ENCODE measurements around the gene GALNT17. TPM values are rescaled to one million over a fixed set of nuclear protein-coding genes. Genes with fewer than 3 reads are reported as not detected.

The GALNT17 gene
- total RNA-seq, 1 donor, result not detected

- no peaks in the 10 kb centered on the region for H3K27me3 ChIP-seq (ENCODE audit: insufficient read depth, low read length)
- no peaks in the 10 kb centered on the region for H3K4me1 ChIP-seq (ENCODE audit: insufficient read depth, low read length)
- no peaks in the 10 kb centered on the region for H3K9me3 ChIP-seq (ENCODE audit: low read depth, low read length)
- H3K4me3 ChIP-seq (ENCODE audit: low read length), result no peak overlapping the region
Measured at GRCh38 chr7:71424166-71425035, 292.5 kb downstream of the GALNT17 start.

GRCh38 chr7:71429083-71429482 lies 297.1 kb downstream of the GALNT17 start:
- H3K27me3 ChIP-seq (ENCODE audit: insufficient read depth, low read length), result no peaks in the 10 kb centered on the region
- no peak overlapping the region for H3K4me3 ChIP-seq (ENCODE audit: low read length)
- no peaks in the 10 kb centered on the region for H3K4me1 ChIP-seq (ENCODE audit: insufficient read depth, low read length)
- no peaks in the 10 kb centered on the region for H3K9me3 ChIP-seq (ENCODE audit: low read depth, low read length)

DNA sequence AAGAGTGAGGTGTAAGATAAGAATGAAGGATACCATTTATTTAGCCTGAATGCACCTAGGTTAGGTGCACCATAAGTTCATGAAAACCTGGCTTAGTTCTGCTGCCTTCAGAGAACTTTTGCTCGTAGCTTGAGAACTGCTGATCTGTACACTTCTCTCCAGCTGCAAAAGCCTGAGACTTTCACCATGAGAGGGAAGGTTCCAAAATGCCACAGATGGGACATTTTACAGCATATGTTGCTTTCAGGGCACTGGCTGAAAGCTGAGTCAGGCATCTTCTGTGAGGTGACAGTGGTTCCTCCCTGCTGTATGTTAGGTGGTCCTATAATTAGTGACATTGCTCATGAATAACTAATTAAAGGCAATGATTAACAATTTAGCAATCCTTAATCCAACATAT lies 298.3 kb downstream of the GALNT17 start:
- Histone ChIP-seq H3K4me1 (ENCODE audit: insufficient read depth, low read length) (no peaks in the 10 kb centered on the region), H3K9me3 (ENCODE audit: low read depth, low read length) (no peaks in the 10 kb centered on the region), H3K4me3 (ENCODE audit: low read length) (no peak overlapping the region), H3K27me3 (ENCODE audit: insufficient read depth, low read length) (no peaks in the 10 kb centered on the region)

GRCh38 chr7:71439321-71439720 lies 307.4 kb downstream of the GALNT17 start:
- no peaks in the 10 kb centered on the region for H3K9me3 ChIP-seq (ENCODE audit: low read depth, low read length)

GRCh38 chr7:71442492-71443190 lies 310.7 kb downstream of the GALNT17 start:
- H3K4me3 ChIP-seq (ENCODE audit: low read length), result no peak overlapping the region
- no peaks in the 10 kb centered on the region for H3K27me3 ChIP-seq (ENCODE audit: insufficient read depth, low read length)
- no peaks in the 10 kb centered on the region for H3K4me1 ChIP-seq (ENCODE audit: insufficient read depth, low read length)
- H3K9me3 ChIP-seq (ENCODE audit: low read depth, low read length), result no peaks in the 10 kb centered on the region

More at GRCh38 chr7:71439321-71439720, 307.4 kb downstream of the GALNT17 start:
- H3K27me3 ChIP-seq (ENCODE audit: insufficient read depth, low read length), result no peaks in the 10 kb centered on the region
- no peaks in the 10 kb centered on the region for H3K4me1 ChIP-seq (ENCODE audit: insufficient read depth, low read length)
- H3K4me3 ChIP-seq (ENCODE audit: low read length), result no peak overlapping the region

GRCh38 chr7:71443191-71443530 lies 311.2 kb downstream of the GALNT17 start:
- no peaks in the 10 kb centered on the region for H3K27me3 ChIP-seq (ENCODE audit: insufficient read depth, low read length)
- H3K4me3 ChIP-seq (ENCODE audit: low read length), result no peak overlapping the region

GRCh38 chr7:71444130-71444529 lies 312.2 kb downstream of the GALNT17 start:
- Histone ChIP-seq H3K9me3 (ENCODE audit: low read depth, low read length) (no peaks in the 10 kb centered on the region), H3K4me3 (ENCODE audit: low read length) (no peak overlapping the region), H3K27me3 (ENCODE audit: insufficient read depth, low read length) (no peaks in the 10 kb centered on the region), H3K4me1 (ENCODE audit: insufficient read depth, low read length) (no peaks in the 10 kb centered on the region)

More at GRCh38 chr7:71443191-71443530, 311.2 kb downstream of the GALNT17 start:
- Histone ChIP-seq H3K9me3 (ENCODE audit: low read depth, low read length) (no peaks in the 10 kb centered on the region), H3K4me1 (ENCODE audit: insufficient read depth, low read length) (no peaks in the 10 kb centered on the region)

- no peak overlapping the region for H3K4me3 ChIP-seq (ENCODE audit: low read length)
- no peaks in the 10 kb centered on the region for H3K9me3 ChIP-seq (ENCODE audit: low read depth, low read length)
- no peaks in the 10 kb centered on the region for H3K27me3 ChIP-seq (ENCODE audit: insufficient read depth, low read length)
- no peaks in the 10 kb centered on the region for H3K4me1 ChIP-seq (ENCODE audit: insufficient read depth, low read length)
Measured at GRCh38 chr7:71453630-71454029, 321.7 kb downstream of the GALNT17 start.

GRCh38 chr7:71454981-71455380 lies 323.0 kb downstream of the GALNT17 start:
- Histone ChIP-seq H3K4me1 (ENCODE audit: insufficient read depth, low read length) (no peaks in the 10 kb centered on the region), H3K4me3 (ENCODE audit: low read length) (no peak overlapping the region), H3K9me3 (ENCODE audit: low read depth, low read length) (no peaks in the 10 kb centered on the region), H3K27me3 (ENCODE audit: insufficient read depth, low read length) (no peaks in the 10 kb centered on the region)

DNA sequence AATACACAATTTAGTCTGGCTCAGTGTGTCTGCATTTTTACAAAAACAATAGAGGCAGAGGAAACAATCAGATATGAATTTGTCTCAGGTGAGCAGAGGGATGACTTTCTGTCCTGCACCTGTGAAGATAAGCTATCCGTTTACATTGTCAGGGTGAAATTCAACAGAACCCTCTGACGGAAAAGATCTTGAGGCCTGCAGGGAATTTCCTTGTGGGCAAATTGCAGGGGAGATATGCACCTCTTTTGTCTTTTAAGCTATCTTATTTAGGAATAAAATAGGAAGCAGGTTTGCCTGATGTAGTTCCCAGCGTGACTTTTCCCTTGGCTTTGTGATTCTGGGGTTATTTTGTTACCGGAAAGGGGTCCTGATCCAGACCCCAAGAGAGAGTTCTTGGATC lies 325.1 kb downstream of the GALNT17 start:
- H3K4me3 ChIP-seq (ENCODE audit: low read length), result no peak overlapping the region
- H3K4me1 ChIP-seq (ENCODE audit: insufficient read depth, low read length), result no peaks in the 10 kb centered on the region
- H3K27me3 ChIP-seq (ENCODE audit: insufficient read depth, low read length), result no peaks in the 10 kb centered on the region
- no peaks in the 10 kb centered on the region for H3K9me3 ChIP-seq (ENCODE audit: low read depth, low read length)

DNA sequence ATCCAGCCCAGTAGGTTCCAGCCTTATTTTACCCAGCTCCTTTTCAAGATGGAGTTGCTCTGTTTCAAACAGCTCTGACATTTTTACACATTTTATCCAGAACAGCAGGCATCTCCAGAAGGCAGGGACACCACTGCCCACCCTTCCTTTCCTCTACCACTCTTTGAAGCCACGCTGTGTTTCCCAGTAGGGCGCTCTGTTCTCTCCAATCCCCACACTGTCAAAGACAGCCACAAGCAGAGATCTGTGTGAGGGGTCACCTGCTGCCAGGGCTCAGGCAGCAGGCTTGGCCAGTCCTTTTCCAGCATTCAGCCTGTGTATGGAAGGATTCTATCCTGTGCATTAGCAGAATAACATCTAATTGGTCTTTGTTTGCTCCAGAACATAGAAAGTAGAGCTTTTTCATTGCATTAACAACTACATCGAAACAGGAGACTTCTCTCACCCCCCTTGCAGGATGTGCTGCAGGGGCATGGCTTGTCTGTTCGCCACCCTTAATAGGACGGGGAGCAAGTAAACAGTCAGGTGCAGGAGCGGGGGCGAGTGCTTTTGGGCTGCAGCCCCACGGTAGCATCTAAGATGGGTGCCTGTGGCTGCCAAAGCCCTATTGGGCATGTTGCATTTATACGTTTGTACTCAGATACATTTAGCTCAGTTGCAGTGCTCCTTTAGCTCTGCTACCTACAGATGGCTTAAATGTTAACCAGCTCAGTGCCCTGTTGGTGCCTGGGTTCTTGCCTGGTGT lies 326.1 kb downstream of the GALNT17 start:
- H3K27me3 ChIP-seq (ENCODE audit: insufficient read depth, low read length), result no peaks in the 10 kb centered on the region
- no peak overlapping the region for H3K4me3 ChIP-seq (ENCODE audit: low read length)
- H3K9me3 ChIP-seq (ENCODE audit: low read depth, low read length), result no peaks in the 10 kb centered on the region
- H3K4me1 ChIP-seq (ENCODE audit: insufficient read depth, low read length), result no peaks in the 10 kb centered on the region

DNA sequence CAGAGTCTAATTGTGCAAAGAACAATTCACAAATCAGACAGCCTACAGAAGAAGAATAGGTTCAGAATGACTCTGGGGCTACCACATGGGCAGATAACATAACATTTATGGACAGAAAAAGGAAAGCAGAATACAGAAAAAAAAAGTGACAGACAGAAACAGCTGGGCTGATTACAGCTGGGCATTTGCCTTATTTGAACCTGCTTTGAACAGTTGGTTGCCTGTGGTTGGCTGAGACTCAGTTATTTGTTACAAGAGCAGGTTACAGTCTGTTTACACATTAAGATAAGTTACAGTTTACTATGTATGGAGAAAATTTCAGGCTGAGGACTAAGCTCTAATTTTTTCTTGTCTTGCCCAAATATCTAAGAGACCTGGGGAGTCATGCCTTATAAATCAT lies 327.2 kb downstream of the GALNT17 start:
- no peaks in the 10 kb centered on the region for H3K27me3 ChIP-seq (ENCODE audit: insufficient read depth, low read length)
- H3K4me1 ChIP-seq (ENCODE audit: insufficient read depth, low read length), result no peaks in the 10 kb centered on the region
- no peak overlapping the region for H3K4me3 ChIP-seq (ENCODE audit: low read length)
- H3K9me3 ChIP-seq (ENCODE audit: low read depth, low read length), result no peaks in the 10 kb centered on the region

- H3K4me3 ChIP-seq (ENCODE audit: low read length), result no peak overlapping the region
- H3K27me3 ChIP-seq (ENCODE audit: insufficient read depth, low read length), result no peaks in the 10 kb centered on the region
- H3K4me1 ChIP-seq (ENCODE audit: insufficient read depth, low read length), result no peaks in the 10 kb centered on the region
- H3K9me3 ChIP-seq (ENCODE audit: low read depth, low read length), result no peaks in the 10 kb centered on the region
Measured at GRCh38 chr7:71461572-71461971, 329.6 kb downstream of the GALNT17 start.

- Histone ChIP-seq H3K9me3 (ENCODE audit: low read depth, low read length) (no peaks in the 10 kb centered on the region), H3K4me3 (ENCODE audit: low read length) (no peak overlapping the region), H3K4me1 (ENCODE audit: insufficient read depth, low read length) (no peaks in the 10 kb centered on the region), H3K27me3 (ENCODE audit: insufficient read depth, low read length) (no peaks in the 10 kb centered on the region)
Measured at GRCh38 chr7:71465741-71466189, 333.8 kb downstream of the GALNT17 start.

All from mononuclear cell (primary cell).